IPS DF 19.7 (cell line): ENCODE data around the gene TARP.
"Not testable (repeated sequence)": the region's sequence is repeated elsewhere in the genome, so short reads cannot be mapped to it uniquely, and the experiment has no call there.

Source experiments
- DNase-seq: peaks from one replicate; pipeline ENCODE4 v3.0.0-alpha.2; 2013; ENCODE audit warnings: low read depth, low spot score

TARP gene

DNA sequence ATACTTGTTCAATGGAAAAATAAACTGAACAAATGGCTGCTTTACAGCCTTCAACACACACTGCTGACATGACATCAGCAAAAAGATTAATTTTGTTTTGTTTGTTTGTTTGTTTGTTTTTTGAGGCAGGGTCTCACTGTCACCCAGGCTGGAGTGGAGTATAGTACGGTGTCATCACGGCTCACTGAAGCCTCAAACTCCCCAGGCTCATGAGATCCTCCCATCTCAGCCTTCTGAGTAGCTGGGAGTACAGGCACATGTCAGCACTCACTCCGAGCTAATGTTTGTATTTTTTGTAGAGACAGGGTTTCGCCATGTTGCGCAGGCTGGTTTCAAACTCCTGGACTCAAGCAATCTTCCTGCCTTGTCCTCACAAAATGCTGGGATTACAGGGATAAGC, 10.9 kb downstream of the TARP start:
- DNase-seq: no peak

DNA sequence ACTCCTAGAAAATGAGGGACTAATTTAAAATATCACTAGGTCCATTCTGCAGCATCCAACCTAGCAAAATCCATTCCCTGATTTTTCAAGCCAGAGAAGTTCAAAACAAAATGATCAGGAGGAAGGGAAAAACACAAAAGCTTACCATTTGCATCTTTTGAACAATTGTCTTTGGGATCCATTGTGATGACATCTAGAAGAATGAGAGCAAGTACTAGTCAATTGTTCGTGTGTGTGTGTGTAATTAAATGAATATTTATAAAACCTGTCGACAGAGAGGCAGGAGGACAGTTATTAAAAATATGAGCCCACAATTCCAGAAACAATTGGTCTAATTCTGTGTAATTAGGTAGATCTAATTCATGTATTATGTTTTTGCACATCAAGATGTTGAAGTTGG, 11.4 kb downstream of the TARP start:
- not testable (repeated sequence) for DNase-seq

DNA sequence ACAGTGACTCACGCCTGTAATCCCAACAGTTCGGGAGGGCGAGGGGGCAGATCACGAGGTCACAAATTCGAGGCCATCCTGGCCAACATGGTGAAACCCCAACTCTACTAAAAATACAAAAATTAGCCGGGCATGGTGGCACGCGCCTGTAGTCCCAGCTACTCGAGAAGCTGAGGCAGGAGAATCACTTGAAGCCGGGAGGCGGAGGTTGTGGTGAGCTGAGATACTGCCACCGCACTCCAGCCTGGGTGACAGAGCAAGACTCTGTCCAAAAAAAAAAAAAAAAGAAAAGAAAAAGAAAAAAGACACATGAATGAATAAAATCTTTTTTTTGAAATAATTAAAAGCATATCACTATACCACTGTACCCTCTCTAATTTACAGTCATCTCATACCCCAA, 11.8 kb downstream of the TARP start:
- not testable (repeated sequence) for DNase-seq

DNA sequence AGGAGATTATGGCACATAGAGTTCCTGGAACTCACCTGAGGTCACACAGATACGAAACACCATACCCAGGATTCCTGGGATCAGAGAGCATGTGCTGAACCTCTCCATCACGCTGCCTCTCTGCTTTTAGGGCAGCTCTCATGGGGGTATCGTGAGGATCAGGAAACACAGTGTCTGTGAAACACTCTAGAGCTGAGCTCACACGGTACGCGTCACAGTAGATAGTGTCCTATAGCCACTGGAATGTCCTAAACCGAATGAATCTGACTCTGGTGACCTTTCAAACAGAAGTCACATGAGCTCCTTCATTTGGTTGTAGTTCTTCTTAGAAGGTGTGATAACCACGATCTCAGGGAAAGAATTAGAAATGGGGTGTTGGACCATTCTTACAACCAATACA, 14.3 kb downstream of the TARP start:
- not testable (repeated sequence) for DNase-seq

DNA sequence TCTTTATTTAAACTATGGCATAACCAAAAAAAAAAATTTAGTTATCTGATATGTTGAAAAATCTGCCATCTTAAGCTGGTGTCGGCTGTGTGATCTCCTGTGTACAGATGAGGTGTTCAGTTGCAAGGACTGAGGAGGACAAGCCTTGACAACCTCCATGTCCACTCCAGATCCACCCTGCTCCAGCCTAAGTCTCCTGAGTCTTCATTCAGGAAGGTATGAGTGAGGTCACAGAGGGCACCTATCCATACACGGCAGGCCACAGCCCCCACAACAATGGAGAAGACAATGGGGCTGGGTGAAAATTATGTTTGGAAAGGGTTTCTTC, 16.1 kb downstream of the TARP start:
- no peak for DNase-seq

DNA sequence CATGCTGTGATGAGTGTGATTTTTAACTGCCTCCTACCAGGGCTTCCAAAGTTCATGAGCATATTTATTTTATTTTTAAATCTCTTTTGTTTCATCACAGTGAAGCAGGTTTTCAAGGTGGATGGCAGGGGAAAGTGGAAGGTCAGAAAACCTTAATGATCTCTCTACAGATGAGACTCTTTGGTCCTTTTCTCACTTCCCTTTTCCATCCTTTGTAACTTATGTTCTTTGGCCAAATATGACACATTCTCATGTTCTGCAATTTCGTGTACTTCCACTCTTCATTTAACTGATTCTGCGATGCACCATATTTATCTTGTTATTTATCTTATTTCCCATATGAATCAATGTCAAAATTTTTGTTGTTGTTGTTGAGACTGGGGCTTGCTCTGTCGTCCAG, 23.6 kb downstream of the TARP start:
- not testable (repeated sequence) for DNase-seq

DNA sequence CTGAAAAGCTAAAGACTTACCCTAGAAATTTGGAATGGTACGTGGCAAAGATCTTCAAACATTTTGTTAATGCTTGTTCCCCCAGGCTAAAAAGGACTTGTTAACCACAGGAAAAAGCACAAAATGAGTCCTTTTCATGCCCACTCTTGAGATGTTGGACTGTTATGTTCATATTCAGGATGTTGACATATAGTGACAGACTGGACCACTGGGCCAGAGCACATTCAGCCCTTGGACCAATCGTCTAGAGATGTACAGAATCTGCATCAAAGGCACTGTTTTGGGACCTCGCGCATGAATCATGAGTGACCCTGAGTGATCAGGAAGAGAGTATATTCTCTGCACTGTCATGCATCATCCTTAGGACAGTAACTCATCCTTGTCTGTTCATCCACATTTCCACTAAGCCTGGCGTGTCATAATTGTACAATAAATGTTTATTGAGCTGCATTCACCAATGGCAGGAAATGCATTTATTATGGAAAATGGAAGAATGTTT, 25.3 kb downstream of the TARP start:
- DNase-seq: no peak

DNA sequence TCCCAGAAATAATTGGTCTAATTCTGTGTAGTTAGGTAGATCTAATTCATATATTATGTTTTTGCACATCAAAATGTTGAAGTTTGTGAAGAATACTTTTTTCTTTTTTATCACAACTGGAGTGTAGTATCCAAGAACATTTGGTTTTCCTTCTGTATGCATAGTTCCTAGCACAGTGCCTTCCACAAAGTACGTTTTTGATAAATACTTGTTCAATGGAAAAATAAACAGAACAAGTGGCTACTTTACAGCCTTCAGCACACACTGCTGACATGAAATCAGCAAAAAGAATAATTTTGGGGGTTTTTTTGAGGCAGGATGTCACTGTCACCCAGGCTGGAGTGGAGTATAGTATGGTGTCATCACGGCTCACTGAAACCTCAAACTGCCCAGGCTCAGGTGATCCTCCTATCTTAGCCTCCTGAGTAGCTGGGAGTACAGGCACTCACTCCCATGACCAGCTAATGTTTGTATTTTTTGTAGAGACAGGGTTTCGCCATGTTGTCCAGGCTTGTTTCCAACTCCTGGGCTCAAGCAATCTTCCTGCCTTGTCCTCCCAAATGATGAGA, 27.9 kb downstream of the TARP start:
- DNase-seq: no peak

DNA sequence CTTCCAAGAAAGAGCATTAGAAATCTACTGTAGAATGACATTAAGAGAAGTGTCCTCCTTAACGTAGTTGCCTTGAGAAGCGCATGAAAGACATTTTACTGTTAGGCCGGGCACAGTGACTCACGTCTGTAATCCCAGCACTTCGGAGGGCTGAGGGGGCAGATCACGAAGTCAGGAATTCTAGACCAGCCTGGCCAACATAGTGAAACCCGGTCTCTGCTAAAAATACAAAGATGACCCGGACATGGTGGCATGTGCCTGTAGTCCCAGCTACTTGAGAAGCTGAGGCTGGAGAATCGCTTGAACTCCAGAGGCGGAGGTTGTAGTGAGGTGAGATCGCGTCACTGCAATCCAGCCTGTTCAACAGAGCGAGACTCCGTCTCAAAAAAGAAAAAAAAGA, 28.9 kb downstream of the TARP start:
- no peak for DNase-seq

DNA sequence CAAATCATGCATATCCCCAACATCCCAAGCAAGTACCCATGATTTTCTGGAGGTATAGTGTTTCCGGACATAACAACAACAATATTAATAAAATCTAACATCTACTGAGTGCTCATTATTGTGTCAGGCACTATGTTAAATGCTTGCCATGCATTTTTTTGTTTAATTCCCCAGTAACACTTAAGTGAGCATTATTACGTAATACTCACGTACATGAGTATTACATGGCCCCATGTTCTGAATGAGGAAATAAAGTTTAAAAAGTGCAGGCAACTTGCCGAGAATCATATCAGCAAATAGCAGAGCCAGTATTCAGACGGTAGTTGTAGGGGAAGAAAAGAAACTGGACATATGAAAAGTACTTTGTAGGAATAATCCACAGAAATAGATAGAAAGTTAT, 30.1 kb downstream of the TARP start:
- DNase-seq: not testable (repeated sequence)

DNA sequence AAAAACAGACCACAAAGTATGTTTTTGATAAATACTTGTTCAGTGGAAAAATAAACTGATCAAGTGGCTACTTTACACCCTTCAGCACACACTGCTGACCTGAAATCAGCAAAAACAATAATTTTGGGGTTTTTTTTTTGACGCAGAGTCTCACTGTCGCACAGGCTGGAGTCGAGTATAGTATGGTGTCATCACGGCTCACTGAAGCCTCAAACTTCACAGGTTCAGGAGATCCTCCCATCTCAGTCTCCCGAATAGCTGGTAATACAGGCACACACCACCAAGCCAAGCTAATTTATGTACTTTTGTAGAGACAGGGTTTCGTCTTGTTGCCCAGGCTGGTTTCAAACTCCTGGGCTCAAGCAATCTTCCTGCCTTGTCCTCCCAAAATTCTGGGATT, 30.6 kb downstream of the TARP start:
- DNase-seq: no peak

DNA sequence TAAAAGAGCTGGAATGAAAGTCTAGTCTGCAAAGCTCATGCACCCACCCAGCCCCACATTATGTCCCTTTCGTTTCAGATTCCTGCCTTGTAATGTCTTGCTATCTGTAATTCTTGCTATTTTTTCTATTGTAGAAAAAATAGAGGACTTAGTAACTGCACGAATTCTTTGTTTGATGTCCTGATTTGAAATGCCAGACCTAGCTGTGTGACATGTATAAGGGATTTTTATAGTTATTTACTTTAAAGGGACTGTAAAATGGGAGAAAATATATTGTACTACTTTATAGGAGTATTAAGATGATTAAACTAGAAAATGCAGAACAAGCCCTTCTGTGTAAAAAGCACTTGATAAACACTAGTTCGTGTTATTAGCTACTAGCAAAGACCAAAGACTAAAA, 32.4 kb downstream of the TARP start:
- DNase-seq: no peak

DNA sequence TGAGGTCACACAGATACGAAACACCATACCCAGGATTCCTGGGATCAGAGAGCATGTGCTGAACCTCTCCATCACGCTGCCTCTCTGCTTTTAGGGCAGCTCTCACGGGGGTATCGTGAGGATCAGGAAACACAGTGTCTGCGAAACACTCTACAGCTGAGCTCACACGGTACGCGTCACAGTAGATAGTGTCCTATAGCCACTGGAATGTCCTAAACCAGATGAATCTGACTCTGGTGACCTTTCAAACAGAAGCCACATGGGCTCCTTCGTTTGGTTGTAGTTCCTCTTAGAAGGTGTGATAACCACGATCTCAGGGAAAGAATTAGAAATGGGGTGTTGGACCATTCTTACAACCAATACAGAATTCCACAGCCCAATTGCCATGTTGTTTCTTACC, 34.3 kb downstream of the TARP start:
- not testable (repeated sequence) for DNase-seq

DNA sequence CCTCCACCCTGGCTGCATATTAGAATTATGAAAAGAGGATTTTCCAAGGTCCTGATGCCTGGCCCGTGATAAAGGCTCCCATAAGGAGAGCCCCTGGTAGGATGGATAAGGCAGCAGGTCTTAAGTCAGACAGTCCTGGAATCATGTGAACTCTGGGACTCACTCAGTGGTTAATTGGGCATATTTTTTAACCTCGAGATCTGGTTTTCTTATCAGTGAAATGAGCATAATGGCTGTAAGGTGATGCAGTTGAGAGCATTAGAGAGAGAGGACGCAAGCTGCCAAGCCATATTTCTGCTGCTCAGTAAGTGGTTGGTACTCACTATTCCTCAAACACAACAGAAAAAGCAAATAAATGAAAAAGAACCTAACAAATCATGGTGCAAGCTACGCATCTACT, 37.8 kb downstream of the TARP start:
- no peak for DNase-seq

DNA sequence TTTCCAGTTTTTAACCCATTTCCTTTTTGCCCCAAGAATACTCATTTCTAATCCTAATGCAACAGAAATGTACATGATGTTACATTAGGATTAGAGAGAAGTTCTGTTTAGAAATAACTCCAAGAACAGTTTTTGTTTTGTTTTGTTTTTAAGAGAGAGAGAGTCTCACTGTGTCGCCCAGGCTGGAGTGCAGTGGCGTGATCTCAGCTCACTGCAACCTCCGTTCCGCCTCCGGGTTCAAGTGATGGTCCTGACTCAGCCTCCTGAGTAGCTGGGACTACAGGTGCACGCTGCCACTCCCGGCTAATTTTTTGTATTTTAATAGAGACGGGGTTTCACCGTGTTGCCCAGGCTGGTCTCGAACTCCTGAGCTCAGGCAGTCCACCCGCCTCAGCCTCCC, 38.7 kb downstream of the TARP start:
- DNase-seq: not testable (repeated sequence)

DNA sequence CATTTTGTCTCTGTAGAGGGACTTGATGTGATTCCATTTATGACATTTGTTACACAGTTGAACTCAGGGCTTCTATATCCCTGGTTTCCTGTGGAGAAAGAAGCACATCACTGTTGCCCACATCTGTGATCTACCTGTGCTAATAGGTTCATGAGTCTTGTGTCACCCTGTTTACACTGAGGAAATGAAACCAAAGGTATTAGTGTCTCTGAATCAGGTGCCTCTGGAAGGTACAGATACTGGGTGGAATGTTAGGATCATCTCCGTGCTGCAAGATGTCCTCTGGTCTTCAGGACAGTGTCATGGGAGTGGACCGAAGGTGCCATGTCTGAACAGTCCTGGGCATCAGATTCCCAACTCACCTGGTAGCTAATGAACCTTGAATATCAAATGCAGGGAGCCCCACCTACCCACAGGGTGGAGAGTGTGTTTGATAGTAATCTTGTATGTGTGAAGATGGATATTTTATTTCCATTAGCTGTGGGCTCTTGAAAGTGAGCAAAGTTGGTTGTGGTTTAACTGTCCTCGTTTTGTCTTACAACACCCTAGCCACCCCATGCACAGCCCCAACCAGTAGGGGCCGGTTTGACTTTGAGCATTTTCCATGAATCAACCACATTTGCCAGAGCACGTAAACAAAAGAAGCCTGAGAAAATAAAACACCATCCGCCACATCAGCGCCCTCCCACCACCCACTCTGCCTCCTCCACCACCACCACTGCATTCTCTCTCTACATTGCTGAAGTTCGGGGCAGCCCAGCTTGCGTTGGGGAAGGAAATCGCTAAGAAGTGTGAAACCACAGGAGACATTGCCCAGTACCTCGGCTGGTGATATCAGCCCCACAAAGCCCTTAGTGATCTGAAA, 40.7 kb downstream of the TARP start:
- DNase-seq: no peak

DNA sequence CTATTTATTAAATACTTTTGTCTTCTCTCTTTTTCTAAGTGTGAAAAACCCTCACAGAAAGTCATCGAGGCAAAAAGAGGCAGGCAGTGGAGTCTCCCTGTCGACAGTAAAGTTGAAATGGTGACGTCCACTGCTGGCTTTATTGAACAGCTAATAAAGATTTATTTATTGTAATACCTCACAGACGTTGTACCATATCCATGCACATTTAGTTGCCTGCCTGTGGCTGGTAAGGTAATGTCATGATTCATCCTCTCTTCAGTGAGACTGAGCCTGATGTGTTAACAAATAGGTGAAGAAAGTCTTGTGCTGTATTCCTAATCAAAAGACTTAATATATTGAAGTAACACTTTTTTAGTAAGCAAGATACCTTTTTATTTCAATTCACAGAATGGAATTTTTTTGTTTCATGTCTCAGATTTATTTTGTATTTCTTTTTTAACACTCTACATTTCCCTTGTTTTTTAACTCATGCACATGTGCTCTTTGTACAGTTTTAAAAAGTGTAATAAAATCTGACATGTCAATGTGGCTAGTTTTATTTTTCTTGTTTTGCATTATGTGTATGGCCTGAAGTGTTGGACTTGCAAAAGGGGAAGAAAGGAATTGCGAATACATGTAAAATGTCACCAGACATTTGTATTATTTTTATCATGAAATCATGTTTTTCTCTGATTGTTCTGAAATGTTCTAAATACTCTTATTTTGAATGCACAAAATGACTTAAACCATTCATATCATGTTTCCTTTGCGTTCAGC, 43.4 kb downstream of the TARP start:
- no peak for DNase-seq

DNA sequence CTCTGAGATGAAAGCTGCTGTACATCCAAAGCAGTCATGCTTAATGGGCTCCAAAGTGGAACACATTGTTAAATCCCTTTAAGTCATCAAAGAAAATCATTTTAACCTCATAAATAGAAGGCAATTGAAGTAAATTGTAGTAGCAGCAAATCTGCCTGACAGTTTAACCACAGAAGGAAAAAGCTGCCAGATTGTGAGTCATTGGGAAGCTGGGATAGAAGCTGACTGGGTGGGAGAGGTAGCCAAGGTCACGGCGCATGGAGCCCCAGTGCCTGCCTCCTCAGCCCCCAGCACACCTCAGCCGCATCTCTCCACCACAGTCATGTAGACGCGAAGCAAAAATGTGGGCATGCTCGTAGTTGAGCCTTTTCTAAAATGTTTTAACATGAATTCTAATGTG, 44.0 kb downstream of the TARP start:
- no peak for DNase-seq

DNA sequence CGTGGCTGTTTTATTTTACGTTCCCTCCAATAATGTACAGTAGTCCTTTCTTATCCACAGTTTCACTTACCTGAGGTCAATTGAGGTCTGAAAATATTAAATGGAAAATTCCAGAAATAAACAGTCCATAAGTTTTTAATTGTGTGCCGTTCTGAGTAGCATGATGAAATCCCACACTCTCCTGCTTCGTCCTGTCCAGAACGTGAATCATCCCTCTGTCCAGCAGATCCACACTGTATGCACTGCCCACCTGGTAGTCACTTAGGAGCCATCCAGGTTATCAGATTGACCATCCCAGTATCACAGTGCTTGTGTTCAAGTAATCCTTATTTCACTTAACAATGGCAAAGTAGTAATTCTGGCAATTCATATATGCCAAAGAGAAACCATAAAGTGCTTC, 49.0 kb downstream of the TARP start:
- DNase-seq: no peak

DNA sequence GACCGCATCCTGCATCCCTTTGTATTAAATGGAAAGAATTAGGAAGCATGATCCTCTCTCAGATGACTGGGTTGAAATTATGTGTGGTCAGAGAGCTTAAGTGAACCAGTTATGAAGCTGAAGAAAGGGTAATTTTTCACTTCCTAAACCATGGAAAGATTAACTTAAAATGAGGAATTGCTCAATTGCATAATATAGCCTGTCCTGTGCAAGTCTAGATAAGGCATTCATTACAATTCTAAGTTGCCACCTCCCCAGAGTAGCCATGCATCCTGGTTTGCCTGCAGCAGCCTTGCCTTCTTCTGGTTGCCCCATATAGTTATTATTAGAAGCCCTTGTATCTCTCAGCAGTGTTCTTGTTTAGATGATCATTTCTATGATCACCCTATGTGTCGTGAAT, 50.1 kb downstream of the TARP start:
- no peak for DNase-seq

DNA sequence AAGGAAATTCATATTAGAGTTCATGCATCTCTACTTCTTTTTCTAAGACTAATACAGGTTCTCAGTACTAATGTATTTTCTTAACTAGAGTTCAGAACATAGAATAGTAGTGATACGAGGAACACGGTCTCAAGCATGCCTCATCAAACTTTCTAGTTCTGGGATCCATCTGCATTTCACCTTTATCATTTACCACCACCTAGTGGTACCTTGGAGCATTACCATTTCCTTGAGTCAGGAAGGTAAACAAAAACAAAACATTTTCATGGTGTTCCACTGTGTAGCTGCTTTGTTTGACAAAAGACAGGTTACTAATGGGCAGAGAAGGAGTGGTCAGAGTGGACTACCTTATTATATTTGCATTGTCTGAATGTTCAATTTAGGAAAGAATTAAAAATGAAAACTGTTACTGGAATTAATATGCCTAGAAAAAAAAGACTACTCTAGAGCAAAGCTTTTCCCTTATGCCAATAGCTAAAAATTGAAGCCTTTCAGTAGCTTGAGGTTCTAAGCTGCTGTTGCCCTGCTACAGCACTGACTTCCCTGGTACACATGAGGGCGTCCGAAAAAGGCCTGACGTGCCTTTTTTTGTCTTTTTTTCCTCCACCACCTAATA, 50.8 kb downstream of the TARP start:
- DNase-seq: peak; percentile 15

DNA sequence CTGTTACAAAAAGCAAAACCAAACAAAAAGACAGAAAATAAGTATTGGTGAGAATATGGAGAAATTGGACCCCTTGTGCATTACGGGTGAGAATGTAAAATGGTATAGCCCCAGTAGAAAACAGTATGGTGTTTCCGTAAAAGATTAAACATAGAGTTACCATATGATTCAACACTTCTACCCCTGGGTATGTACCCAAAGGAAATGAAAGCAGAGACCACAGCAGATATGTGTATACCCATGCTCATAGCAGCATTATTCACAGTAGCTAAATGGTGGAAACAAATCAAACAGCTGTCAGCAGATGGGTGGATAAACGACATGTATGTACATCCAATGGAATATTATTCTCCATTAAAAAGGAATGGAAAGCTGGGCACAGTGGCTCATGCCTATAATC, 53.0 kb downstream of the TARP start:
- DNase-seq: no peak
